Sigmoid colon (tissue), 7 donors: ENCODE data around the gene ARID5A. TPM values are rescaled to one million over a fixed set of nuclear protein-coding genes. Genes with fewer than 3 reads are reported as not detected.

Experiments
- DNase-seq: peaks from one replicate; pipeline ENCODE4 v3.0.0-alpha.2; 2019
- H3K27ac ChIP-seq, 4 donors: fragments of 200-600 bp; sonication (generic); one replicate each; pipeline ENCODE4 v1.5.1; 2016 to 2019; ENCODE audit warnings: mild to moderate bottlenecking in 1 of 4
- H3K27me3 ChIP-seq, 3 donors: fragments of 200-600 bp; sonication (generic); one replicate each; pipeline ENCODE4 v1.5.1; 2019; ENCODE audit warnings: mild to moderate bottlenecking in 1 of 3
- H3K36me3 ChIP-seq, 4 donors: fragments of 200-600 bp; sonication (generic); one replicate each; pipeline ENCODE4 v1.5.1; 2016 to 2019
- H3K4me1 ChIP-seq, 4 donors: fragments of 200-600 bp; sonication (generic); one replicate each; pipeline ENCODE4 v1.5.1; 2017 to 2019
- H3K4me3 ChIP-seq, 4 donors: fragments of 200-600 bp; sonication (generic); one replicate each; pipeline ENCODE4 v1.5.1; 2017 to 2019; ENCODE audit warnings: mild to moderate bottlenecking in 2 of 4, moderate library complexity in 1 of 4
- H3K9me3 ChIP-seq, 4 donors: fragments of 200-600 bp in 3 of 4; sonication (generic) in 3 of 4; one replicate each; pipeline versions ENCODE4 v1.5.1 to v1.6.1; 2013 to 2019
- CTCF ChIP-seq, 4 experiments: fragments of 450-650 bp in 3 of 4; fragments of 200-600 bp in 1 of 4; IDR thresholded peaks; one replicate each; pipeline ENCODE4 v1.5.1; 2016 to 2019; ENCODE audit warnings: antibody characterized with exemption in 4 of 4, mild to moderate bottlenecking in 3 of 4, moderate library complexity in 2 of 4
- EP300 ChIP-seq, 4 donors: sonication (generic); formaldehyde crosslinking; IDR thresholded peaks; one replicate each; pipeline ENCODE4 v1.6.1; 2017; ENCODE audit warnings: antibody characterized with exemption in 4 of 4
- POLR2A ChIP-seq, 2 donors: fragments of 450-650 bp; IDR thresholded peaks; one replicate each; pipeline ENCODE4 v1.6.1; 2016; ENCODE audit warnings: antibody characterized with exemption in 2 of 2, mild to moderate bottlenecking in 2 of 2, moderate library complexity in 2 of 2
- POLR2AphosphoS5 ChIP-seq, 4 donors: sonication (generic); formaldehyde crosslinking; IDR thresholded peaks; one replicate each; pipeline ENCODE4 v1.6.1; 2017; ENCODE audit warnings: antibody characterized with exemption in 4 of 4
- WGBS, 2 donors: extraction: QIAGEN DNeasy Blood & Tissue Kit; methylation state at CpG; one replicate each; pipeline ENCODE4 v1.1.7; 2013; 5-methylcytosine and 5-hydroxymethylcytosine counted together
- intact Hi-C: fragments of 100-400 bp; cut with DNase I; formaldehyde crosslinking; loops from one replicate; pipeline ENCODE4 v1.15.1; 2023
- polyA plus RNA-seq, 3 donors: library from polyadenylated mRNA; stranded (reverse); fragments of 200-250 nt; gene quantifications; one replicate each; pipeline ENCODE4 v1.2.3, GENCODE V29; 2013
- total RNA-seq, 4 donors: library from RNA; depleted of rRNA; stranded (reverse); fragments of >200 nt; gene quantifications; one replicate each; pipeline ENCODE4 v1.1.0, GENCODE V29; 2016
- donor health status: healthy with polysubstance abuse.
- donor health status: Bipolar disorder and iron deficiency.
- donor health status: healthy.

ARID5A gene
- total and polyA plus RNA-seq, 7 donors = 7.8 to 179 (median 17.9) TPM

GRCh38 chr2:96512341-96512740 lies 24.2 kb upstream of the ARID5A start:
- Histone ChIP-seq H3K36me3 (no peaks in the 10 kb centered on the region), H3K27ac (no peak overlapping the region), H3K4me3 (no peak overlapping the region), H3K27me3 (no peaks in the 10 kb centered on the region), H3K4me1 (peaks cover 0 to 22% (median 17%) of the 10 kb centered on the region in 4 donors), H3K9me3 (peaks cover 0 to 1% (median 0%) of the 10 kb centered on the region in 4 donors)
- TF ChIP-seq POLR2AphosphoS5 (IDR thresholded peaks at IDR 0.05) = no peak
- TF ChIP-seq EP300 (IDR thresholded peaks at IDR 0.05) = no peak
- TF ChIP-seq POLR2A (IDR thresholded peaks at IDR 0.05) = no peak
- no peak for TF ChIP-seq CTCF (IDR thresholded peaks at IDR 0.05)
- intact Hi-C loops = no loop called here
- WGBS, 2 donors = 94 to 98% methylated on average over 4 of the region's 4 CpGs
- DNase-seq = no peak

- Histone ChIP-seq H3K4me1 (peaks cover 0 to 1% (median under 1%) of the 10 kb centered on the region in 4 donors), H3K36me3 (no peaks in the 10 kb centered on the region), H3K9me3 (peaks cover 0 to 1% (median 0%) of the 10 kb centered on the region in 4 donors), H3K27ac (no peak overlapping the region), H3K27me3 (no peaks in the 10 kb centered on the region), H3K4me3 (no peak overlapping the region)
- no peak for DNase-seq
- intact Hi-C loops = no loop called here
- WGBS, 2 donors = 94% methylated on average over 6 of the region's 6 CpGs
- TF ChIP-seq EP300 (IDR thresholded peaks at IDR 0.05) (no peak), POLR2AphosphoS5 (IDR thresholded peaks at IDR 0.05) (no peak), CTCF (IDR thresholded peaks at IDR 0.05) (no peak), POLR2A (IDR thresholded peaks at IDR 0.05) (no peak)
Measured at GRCh38 chr2:96514521-96514920, 22.0 kb upstream of the ARID5A start.

- H3K27me3 ChIP-seq = no peaks in the 10 kb centered on the region
- H3K36me3 ChIP-seq = no peaks in the 10 kb centered on the region
- no peak for DNase-seq
- intact Hi-C loops = no loop called here
- no peak overlapping the region for H3K4me3 ChIP-seq
- no peaks in the 10 kb centered on the region for H3K4me1 ChIP-seq
- no peak overlapping the region for H3K27ac ChIP-seq
- peaks cover 0 to 1% (median 0%) of the 10 kb centered on the region in 4 donors for H3K9me3 ChIP-seq
- 86 to 91% methylated on average over 1 of the region's 1 CpG for WGBS, 2 donors
- TF ChIP-seq POLR2AphosphoS5 (IDR thresholded peaks at IDR 0.05) (no peak), POLR2A (IDR thresholded peaks at IDR 0.05) (no peak), EP300 (IDR thresholded peaks at IDR 0.05) (no peak), CTCF (IDR thresholded peaks at IDR 0.05) (no peak)
Measured at GRCh38 chr2:96517079-96517478, 19.5 kb upstream of the ARID5A start.

- Histone ChIP-seq H3K27me3 (no peaks in the 10 kb centered on the region), H3K9me3 (peaks cover 0 to 1% (median 0%) of the 10 kb centered on the region in 4 donors), H3K4me3 (no peak overlapping the region), H3K4me1 (no peaks in the 10 kb centered on the region), H3K27ac (no peak overlapping the region), H3K36me3 (no peaks in the 10 kb centered on the region)
- 91 to 92% methylated on average over 4 of the region's 4 CpGs for WGBS, 2 donors
- DNase-seq = no peak
- TF ChIP-seq POLR2A (IDR thresholded peaks at IDR 0.05) (no peak), EP300 (IDR thresholded peaks at IDR 0.05) (no peak), CTCF (IDR thresholded peaks at IDR 0.05) (no peak), POLR2AphosphoS5 (IDR thresholded peaks at IDR 0.05) (no peak)
- intact Hi-C loops = no loop called here
Measured at GRCh38 chr2:96520231-96520630, 16.3 kb upstream of the ARID5A start.

- no peak for TF ChIP-seq EP300 (IDR thresholded peaks at IDR 0.05)
- no peak for TF ChIP-seq POLR2A (IDR thresholded peaks at IDR 0.05)
- TF ChIP-seq POLR2AphosphoS5 (IDR thresholded peaks at IDR 0.05) = no peak
- Histone ChIP-seq H3K9me3 (peaks cover 0 to 1% (median 0%) of the 10 kb centered on the region in 4 donors), H3K36me3 (no peaks in the 10 kb centered on the region), H3K4me1 (no peaks in the 10 kb centered on the region), H3K27ac (no peak overlapping the region), H3K4me3 (no peak overlapping the region), H3K27me3 (no peaks in the 10 kb centered on the region)
- intact Hi-C loops = no loop called here
- no peak for DNase-seq
- 71 to 73% methylated on average over 3 of the region's 3 CpGs for whole genome bisulfite sequencing, 2 donors
Measured at GRCh38 chr2:96520697-96521096, 15.9 kb upstream of the ARID5A start.
